Measurements from ENCODE around the gene NEURL1.

- TF ChIP-seq EZH2phosphoT487 (conservative IDR thresholded peaks at IDR 0.05; ENCODE audit: low read length): no peak
- TF ChIP-seq, protein P1, sequence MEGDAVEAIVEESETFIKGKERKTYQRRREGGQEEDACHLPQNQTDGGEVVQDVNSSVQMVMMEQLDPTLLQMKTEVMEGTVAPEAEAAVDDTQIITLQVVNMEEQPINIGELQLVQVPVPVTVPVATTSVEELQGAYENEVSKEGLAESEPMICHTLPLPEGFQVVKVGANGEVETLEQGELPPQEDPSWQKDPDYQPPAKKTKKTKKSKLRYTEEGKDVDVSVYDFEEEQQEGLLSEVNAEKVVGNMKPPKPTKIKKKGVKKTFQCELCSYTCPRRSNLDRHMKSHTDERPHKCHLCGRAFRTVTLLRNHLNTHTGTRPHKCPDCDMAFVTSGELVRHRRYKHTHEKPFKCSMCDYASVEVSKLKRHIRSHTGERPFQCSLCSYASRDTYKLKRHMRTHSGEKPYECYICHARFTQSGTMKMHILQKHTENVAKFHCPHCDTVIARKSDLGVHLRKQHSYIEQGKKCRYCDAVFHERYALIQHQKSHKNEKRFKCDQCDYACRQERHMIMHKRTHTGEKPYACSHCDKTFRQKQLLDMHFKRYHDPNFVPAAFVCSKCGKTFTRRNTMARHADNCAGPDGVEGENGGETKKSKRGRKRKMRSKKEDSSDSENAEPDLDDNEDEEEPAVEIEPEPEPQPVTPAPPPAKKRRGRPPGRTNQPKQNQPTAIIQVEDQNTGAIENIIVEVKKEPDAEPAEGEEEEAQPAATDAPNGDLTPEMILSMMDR (IDR thresholded peaks at IDR 0.05; ENCODE audit: insufficient read depth, low read length, poor library complexity, severe bottlenecking): no peak
These were observed 83.4 kb downstream of the NEURL1 start for GRCh38 chr10:103576862-103577261.
